ENCODE measurements around the gene SOX9. TPM values are rescaled to one million over a fixed set of nuclear protein-coding genes. Genes with fewer than 3 reads are reported as not detected.

Gene SOX9
- total RNA-seq: 33.4 TPM

- DNase-seq: peak; percentile 86
Measured at GRCh38 chr17:72120642-72121163, at the start of gene SOX9. SOX9 (plus strand) TSS chr17:72121020; CDS start chr17:72121392, 372 bp downstream.

- DNase-seq: no peak
Measured at GRCh38 chr17:72071330-72071729, 49.5 kb upstream of the SOX9 start.

GRCh38 chr17:72075995-72076677 is 44.7 kb upstream of the SOX9 start:
- DNase-seq: no peak

- DNase-seq: no peak
Measured at GRCh38 chr17:72076678-72077030, 44.2 kb upstream of the SOX9 start.

GRCh38 chr17:72077326-72077960 is 43.4 kb upstream of the SOX9 start:
- DNase-seq: no peak

- no peak for DNase-seq
Measured at GRCh38 chr17:72079700-72080099, 41.1 kb upstream of the SOX9 start.

- DNase-seq: no peak
Measured at GRCh38 chr17:72087876-72088275, 32.9 kb upstream of the SOX9 start.

GRCh38 chr17:72089453-72089987 is 31.3 kb upstream of the SOX9 start:
- DNase-seq: no peak

GRCh38 chr17:72090108-72090507 is 30.7 kb upstream of the SOX9 start:
- no peak for DNase-seq

- DNase-seq: no peak
Measured at GRCh38 chr17:72092710-72093322, 28.0 kb upstream of the SOX9 start.

GRCh38 chr17:72093707-72094106 is 27.1 kb upstream of the SOX9 start:
- no peak for DNase-seq

GRCh38 chr17:72095316-72095715 is 25.5 kb upstream of the SOX9 start:
- DNase-seq: no peak

- DNase-seq: no peak
Measured at GRCh38 chr17:72097144-72097543, 23.7 kb upstream of the SOX9 start.

- no peak for DNase-seq
Measured at GRCh38 chr17:72099919-72100318, 20.9 kb upstream of the SOX9 start.

- DNase-seq: no peak
Measured at GRCh38 chr17:72100470-72100869, 20.4 kb upstream of the SOX9 start.

- DNase-seq: no peak
Measured at GRCh38 chr17:72101526-72101925, 19.3 kb upstream of the SOX9 start.

- DNase-seq: no peak
Measured at GRCh38 chr17:72102366-72102765, 18.5 kb upstream of the SOX9 start.

GRCh38 chr17:72104164-72104862 is 16.5 kb upstream of the SOX9 start:
- DNase-seq: no peak

- DNase-seq: no peak
Measured at GRCh38 chr17:72104863-72105234, 16.0 kb upstream of the SOX9 start.

- no peak for DNase-seq
Measured at GRCh38 chr17:72107100-72107499, 13.7 kb upstream of the SOX9 start.

GRCh38 chr17:72110231-72110941 is 10.4 kb upstream of the SOX9 start:
- DNase-seq: no peak

GRCh38 chr17:72110942-72111318 is 9.9 kb upstream of the SOX9 start:
- DNase-seq: no peak
